Endodermal cell (in vitro differentiated cells): Measurements from ENCODE around the gene MPRIP. TPM values are rescaled to one million over a fixed set of nuclear protein-coding genes. Genes with fewer than 3 reads are reported as not detected.

ENCODE experiments used
- DNase-seq: peaks from one replicate; pipeline ENCODE4 v3.0.0-alpha.2; 2017
- H3K27ac ChIP-seq: 2 replicates; pipeline ENCODE4 v1.5.1; 2013; ENCODE audit warnings: mild to moderate bottlenecking, low read depth, low read length, moderate library complexity
- H3K27me3 ChIP-seq: 2 replicates; pipeline ENCODE4 v1.6.1; 2013; ENCODE audit warnings: mild to moderate bottlenecking, low read length, moderate library complexity; ENCODE audit not compliant: insufficient read depth, control insufficient read depth, poor library complexity, severe bottlenecking
- H3K36me3 ChIP-seq: 2 replicates; pipeline ENCODE4 v1.7.0; 2013; ENCODE audit warnings: mild to moderate bottlenecking, low read length, moderate library complexity; ENCODE audit not compliant: control insufficient read depth, insufficient read depth
- H3K4me1 ChIP-seq: one replicate; pipeline ENCODE4 v1.7.0; 2013; ENCODE audit warnings: low read length; ENCODE audit not compliant: control insufficient read depth, insufficient read depth
- H3K4me3 ChIP-seq: 2 replicates; pipeline ENCODE4 v1.5.1; 2013; ENCODE audit warnings: mild to moderate bottlenecking, low read length, moderate library complexity
- H3K9ac ChIP-seq: 2 replicates; pipeline ENCODE4 v1.6.1; 2013; ENCODE audit warnings: mild to moderate bottlenecking, low read length, moderate library complexity; ENCODE audit not compliant: poor library complexity, severe bottlenecking; ENCODE audit errors: extremely low read depth
- H3K9me3 ChIP-seq: 2 replicates; pipeline ENCODE4 v1.6.1; 2013; ENCODE audit warnings: mild to moderate bottlenecking, low read length, moderate library complexity; ENCODE audit not compliant: control insufficient read depth
- H3K27ac Mint-ChIP-seq: 2 replicates; pipeline ENCODE4 v1.8.0; 2020; ENCODE audit warnings: mixed read lengths
- H3K27me3 Mint-ChIP-seq: 2 replicates; pipeline ENCODE4 v1.8.0; 2021; ENCODE audit warnings: mild to moderate bottlenecking, mixed read lengths; ENCODE audit not compliant: insufficient read depth
- H3K36me3 Mint-ChIP-seq: 2 replicates; pipeline ENCODE4 v1.8.0; 2020; ENCODE audit warnings: low read depth, mixed read lengths
- H3K4me1 Mint-ChIP-seq: 2 replicates; pipeline ENCODE4 v1.8.0; 2020; ENCODE audit warnings: mixed read lengths
- H3K4me3 Mint-ChIP-seq: 2 replicates; pipeline ENCODE4 v1.8.0; 2020; ENCODE audit warnings: mild to moderate bottlenecking, moderate library complexity, mixed read lengths
- H3K9me3 Mint-ChIP-seq: 2 replicates; pipeline ENCODE4 v1.8.0; 2020; ENCODE audit warnings: mild to moderate bottlenecking, mixed read lengths
- WGBS, 2 experiments: methylation state at CpG; one replicate each; pipeline versions ENCODE4 v1.1.5 to v1.1.7; 2013; ENCODE audit warnings: missing lambda C conversion rate in 2 of 2, mixed read lengths in 1 of 2; ENCODE audit not compliant: insufficient coverage in 1 of 2, insufficient read length in 1 of 2; 5-methylcytosine and 5-hydroxymethylcytosine counted together
- total RNA-seq, 2 donors: library from RNA; stranded (reverse); fragmentation: NEBNext Ultra II Directional in 1 of 2; extraction: Animal tissue kit (Norgen Biotek cat#: 25700) in 1 of 2; gene quantifications; 2 replicates in 1 of 2; 3 replicates in 1 of 2; pipeline ENCODE4 v1.2.1, GENCODE V29; 2021
- TF ChIP-seq, protein P1 (sequence below): fragments of 200-600 bp; sonication (generic); conservative IDR thresholded peaks from 2 replicates; pipeline ENCODE4 v1.5.0; 2021; ENCODE audit warnings: antibody characterized with exemption, mild to moderate bottlenecking

The MPRIP gene
- total RNA-seq, 2 donors from 2014 or later: 154 to 155 TPM

DNA sequence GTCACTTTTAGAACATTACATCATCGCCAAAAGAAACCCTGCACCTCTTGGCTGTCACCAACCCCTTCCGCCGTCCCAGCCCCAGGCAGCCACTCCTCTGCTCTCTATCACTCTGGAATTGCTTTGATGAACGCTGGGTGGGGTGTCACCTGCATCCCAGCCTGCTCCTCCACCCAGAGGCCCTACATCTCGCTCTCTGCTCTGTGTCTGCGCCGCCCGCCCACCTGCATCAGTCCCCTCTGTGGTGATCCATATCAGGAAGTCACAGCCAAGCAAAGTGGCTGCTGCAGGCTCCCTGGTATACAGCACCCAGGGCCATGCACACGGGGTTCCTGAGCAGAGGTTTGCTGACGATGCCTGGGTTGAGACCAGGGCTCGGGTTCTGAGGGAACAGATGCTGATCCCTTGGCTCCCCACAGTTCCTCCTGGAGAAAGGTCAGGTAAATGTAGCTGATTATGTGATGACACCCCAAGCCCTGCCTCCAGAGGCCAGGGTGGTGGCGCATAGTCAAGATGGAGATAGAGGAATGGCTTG is 30.8 kb downstream of the MPRIP start:
- H3K27ac Mint-ChIP-seq: no peak overlapping the region

DNA sequence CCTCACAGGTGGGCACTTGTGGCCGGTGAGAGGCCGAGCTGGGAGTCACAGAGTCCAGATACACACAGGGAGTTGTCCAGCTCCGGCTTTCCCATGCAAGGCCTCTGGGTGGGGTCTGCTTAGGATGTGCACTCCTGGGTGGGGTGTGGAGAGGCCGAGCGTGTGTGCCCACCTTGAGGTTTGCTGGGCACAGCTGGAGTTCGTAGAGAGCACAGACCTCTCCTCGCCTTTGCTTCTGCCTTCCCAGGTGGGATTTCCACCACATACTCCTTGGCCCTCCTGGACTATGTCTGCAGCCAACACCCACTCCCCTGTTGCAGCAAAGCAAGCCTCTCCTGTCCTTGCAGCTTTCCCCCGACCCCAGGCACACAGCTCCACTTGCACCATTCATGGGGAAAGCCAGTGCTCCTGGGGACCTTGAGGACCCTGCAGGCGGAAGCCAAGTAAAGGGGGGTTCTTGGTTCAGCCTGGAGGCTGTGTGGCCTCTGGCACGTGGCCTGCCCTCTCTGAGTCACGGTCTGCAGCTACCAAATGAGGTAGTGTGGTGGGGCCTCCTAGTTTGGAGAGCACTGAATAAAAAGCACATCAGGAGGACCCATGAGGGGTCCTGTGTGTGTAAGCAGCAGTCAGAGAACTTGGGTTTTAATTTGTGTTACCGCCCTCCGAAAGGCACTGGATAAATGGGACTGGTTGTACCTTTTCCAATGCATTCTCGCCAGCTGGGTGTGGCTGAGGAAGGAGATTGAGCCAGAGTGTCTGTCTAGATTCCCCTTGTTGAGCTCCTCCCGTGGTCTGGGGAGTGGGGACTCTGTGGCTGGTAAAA is 31.5 kb downstream of the MPRIP start:
- Mint-ChIP-seq H3K27ac (no peak overlapping the region), H3K36me3 (peaks cover 35% of the 10 kb centered on the region), H3K4me1 (peaks cover 14% of the 10 kb centered on the region), H3K4me3 (no peak overlapping the region), H3K27me3 (no peaks in the 10 kb centered on the region), H3K9me3 (peaks cover 3% of the 10 kb centered on the region)
- H3K27me3 ChIP-seq: no peaks in the 10 kb centered on the region
- H3K36me3 ChIP-seq: peaks cover 11% of the 10 kb centered on the region
- TF ChIP-seq, protein P1, sequence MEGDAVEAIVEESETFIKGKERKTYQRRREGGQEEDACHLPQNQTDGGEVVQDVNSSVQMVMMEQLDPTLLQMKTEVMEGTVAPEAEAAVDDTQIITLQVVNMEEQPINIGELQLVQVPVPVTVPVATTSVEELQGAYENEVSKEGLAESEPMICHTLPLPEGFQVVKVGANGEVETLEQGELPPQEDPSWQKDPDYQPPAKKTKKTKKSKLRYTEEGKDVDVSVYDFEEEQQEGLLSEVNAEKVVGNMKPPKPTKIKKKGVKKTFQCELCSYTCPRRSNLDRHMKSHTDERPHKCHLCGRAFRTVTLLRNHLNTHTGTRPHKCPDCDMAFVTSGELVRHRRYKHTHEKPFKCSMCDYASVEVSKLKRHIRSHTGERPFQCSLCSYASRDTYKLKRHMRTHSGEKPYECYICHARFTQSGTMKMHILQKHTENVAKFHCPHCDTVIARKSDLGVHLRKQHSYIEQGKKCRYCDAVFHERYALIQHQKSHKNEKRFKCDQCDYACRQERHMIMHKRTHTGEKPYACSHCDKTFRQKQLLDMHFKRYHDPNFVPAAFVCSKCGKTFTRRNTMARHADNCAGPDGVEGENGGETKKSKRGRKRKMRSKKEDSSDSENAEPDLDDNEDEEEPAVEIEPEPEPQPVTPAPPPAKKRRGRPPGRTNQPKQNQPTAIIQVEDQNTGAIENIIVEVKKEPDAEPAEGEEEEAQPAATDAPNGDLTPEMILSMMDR: no peak
- H3K9ac ChIP-seq: no peak overlapping the region
- H3K27ac ChIP-seq: no peak overlapping the region
- peaks cover 2% of the 10 kb centered on the region for H3K4me1 ChIP-seq
- 91 to 92% methylated on average over 6 to 15 of the region's 15 CpGs for WGBS, 2 experiments
- no peak overlapping the region for H3K4me3 ChIP-seq
- peaks cover 4% of the 10 kb centered on the region for H3K9me3 ChIP-seq
- no peak for DNase-seq

More for the DNA sequence above, 30.8 kb downstream of the MPRIP start:
- Histone ChIP-seq H3K4me3 (no peak overlapping the region), H3K36me3 (peaks cover 9% of the 10 kb centered on the region), H3K9me3 (peaks cover 4% of the 10 kb centered on the region), H3K4me1 (no peaks in the 10 kb centered on the region), H3K27ac (no peak overlapping the region), H3K27me3 (no peaks in the 10 kb centered on the region), H3K9ac (no peak overlapping the region)
- TF ChIP-seq, protein P1: no peak
- Mint-ChIP-seq H3K9me3 (peaks cover 3% of the 10 kb centered on the region), H3K4me1 (peaks cover 9% of the 10 kb centered on the region), H3K36me3 (peaks cover 35% of the 10 kb centered on the region), H3K4me3 (no peak overlapping the region), H3K27me3 (no peaks in the 10 kb centered on the region)
- DNase-seq: no peak
- 89 to 93% methylated on average over 5 to 12 of the region's 12 CpGs for WGBS, 2 experiments

DNA sequence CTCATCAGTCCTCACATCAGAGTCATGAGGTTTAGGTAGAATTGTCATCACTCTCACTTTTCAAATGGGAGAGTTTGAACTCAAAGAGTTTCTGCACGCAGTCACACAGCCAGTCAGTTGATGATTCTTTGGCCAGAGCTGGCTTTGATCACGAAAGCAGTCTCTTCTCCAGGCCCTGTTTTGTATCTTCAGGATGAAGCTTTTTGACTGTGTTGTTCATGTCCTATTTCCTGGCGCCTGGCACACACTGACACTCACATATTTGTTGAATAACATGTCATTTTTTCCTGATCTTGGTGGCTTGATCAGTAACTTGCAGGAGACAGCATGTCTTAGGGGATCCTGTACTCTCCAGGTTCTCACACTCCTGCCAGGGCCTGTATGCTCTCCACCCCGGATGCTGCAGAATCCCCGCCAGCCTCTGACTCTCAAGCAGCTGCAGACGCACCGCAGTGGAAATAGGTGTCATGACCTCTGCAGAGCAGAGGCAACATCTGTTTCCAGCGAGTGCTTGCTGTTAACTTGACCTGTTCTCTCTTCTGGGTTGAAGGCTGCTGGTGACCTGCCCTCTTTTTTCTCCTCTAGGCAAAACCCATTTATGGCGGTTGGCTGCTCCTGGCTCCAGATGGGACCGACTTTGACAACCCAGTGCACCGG is 33.0 kb downstream of the MPRIP start:
- no peaks in the 10 kb centered on the region for H3K27me3 ChIP-seq
- H3K9me3 Mint-ChIP-seq: peaks cover under 1% of the 10 kb centered on the region
- WGBS, 2 experiments: 82 to 89% methylated on average over 10 to 11 of the region's 11 CpGs
- H3K27ac Mint-ChIP-seq: no peak overlapping the region
- peaks cover under 1% of the 10 kb centered on the region for H3K9me3 ChIP-seq
- peaks cover 25% of the 10 kb centered on the region for H3K4me1 Mint-ChIP-seq
- H3K27ac ChIP-seq: no peak overlapping the region
- no peak overlapping the region for H3K4me3 ChIP-seq
- H3K4me3 Mint-ChIP-seq: no peak overlapping the region
- H3K4me1 ChIP-seq: peaks cover 13% of the 10 kb centered on the region
- DNase-seq: no peak
- H3K27me3 Mint-ChIP-seq: no peaks in the 10 kb centered on the region
- TF ChIP-seq, protein P1: no peak
- H3K9ac ChIP-seq: no peak overlapping the region
- peaks cover 11% of the 10 kb centered on the region for H3K36me3 ChIP-seq
- peaks cover 30% of the 10 kb centered on the region for H3K36me3 Mint-ChIP-seq
